ENCODE measurements around the gene ASAH2. TPM values are rescaled to one million over a fixed set of nuclear protein-coding genes. Genes with fewer than 3 reads are reported as not detected.
A peak's percentile ranks its signal among the peaks of the same experiment; 100 is the strongest.
"Not testable (repeated sequence)": the region's sequence is repeated elsewhere in the genome, so short reads cannot be mapped to it uniquely, and the experiment has no call there.

The ASAH2 gene
- total and polyA plus RNA-seq, 5 donors from 2014 or later = 0.85 to 6.0 (median 2.1) TPM

DNA sequence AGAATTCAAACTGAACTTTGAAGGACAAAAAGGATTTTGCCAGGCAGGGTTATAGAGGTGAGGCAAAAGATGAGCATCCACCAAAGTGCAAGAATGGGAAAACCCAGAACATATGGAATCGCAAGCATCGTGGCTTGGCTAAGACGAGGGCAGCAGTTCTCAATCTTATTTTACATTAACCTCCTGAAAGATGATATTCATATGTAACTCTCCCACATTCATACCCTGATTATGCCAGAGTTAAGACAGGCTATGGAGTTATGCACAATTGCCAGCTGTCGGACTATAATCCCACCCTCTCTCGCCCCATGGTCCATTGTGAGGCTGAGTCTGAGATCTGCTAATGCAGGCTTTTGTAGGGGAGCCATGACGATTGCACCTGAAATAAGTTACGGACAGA is 21.2 kb upstream of the ASAH2 start:
- ATAC-seq (ENCODE audit: low read depth in 2 of 2) (no peak), DNase-seq (no peak)
- Histone ChIP-seq H3K4me3 (ENCODE audit: low read depth, low read length) (no peak overlapping the region), H3K4me1 (ENCODE audit: control insufficient read depth, insufficient read depth, low read length, poor library complexity, severe bottlenecking) (no peaks in the 10 kb centered on the region), H3K9me3 (ENCODE audit: control insufficient read depth in 2 of 2, low read length in 2 of 2) (no peaks in the 10 kb centered on the region), H3K27me3 (ENCODE audit: control insufficient read depth, insufficient read depth, low read length) (peaks cover 9% of the 10 kb centered on the region), H3K27ac (ENCODE audit: insufficient read depth, low read length, poor library complexity, severe bottlenecking) (no peak overlapping the region), H3K36me3 (ENCODE audit: control insufficient read depth, insufficient read depth, low read length) (no peaks in the 10 kb centered on the region)
- Mint-ChIP-seq H3K36me3 (no peaks in the 10 kb centered on the region), H3K27me3 (peaks cover 33% of the 10 kb centered on the region), H3K4me1 (peaks cover 0 to 2% (median 0%) of the 10 kb centered on the region in 4 donors), H3K9me3 (peaks cover 0 to 3% (median 0%) of the 10 kb centered on the region in 7 donors), H3K27ac (no peak overlapping the region), H3K4me3 (no peak overlapping the region)

DNA sequence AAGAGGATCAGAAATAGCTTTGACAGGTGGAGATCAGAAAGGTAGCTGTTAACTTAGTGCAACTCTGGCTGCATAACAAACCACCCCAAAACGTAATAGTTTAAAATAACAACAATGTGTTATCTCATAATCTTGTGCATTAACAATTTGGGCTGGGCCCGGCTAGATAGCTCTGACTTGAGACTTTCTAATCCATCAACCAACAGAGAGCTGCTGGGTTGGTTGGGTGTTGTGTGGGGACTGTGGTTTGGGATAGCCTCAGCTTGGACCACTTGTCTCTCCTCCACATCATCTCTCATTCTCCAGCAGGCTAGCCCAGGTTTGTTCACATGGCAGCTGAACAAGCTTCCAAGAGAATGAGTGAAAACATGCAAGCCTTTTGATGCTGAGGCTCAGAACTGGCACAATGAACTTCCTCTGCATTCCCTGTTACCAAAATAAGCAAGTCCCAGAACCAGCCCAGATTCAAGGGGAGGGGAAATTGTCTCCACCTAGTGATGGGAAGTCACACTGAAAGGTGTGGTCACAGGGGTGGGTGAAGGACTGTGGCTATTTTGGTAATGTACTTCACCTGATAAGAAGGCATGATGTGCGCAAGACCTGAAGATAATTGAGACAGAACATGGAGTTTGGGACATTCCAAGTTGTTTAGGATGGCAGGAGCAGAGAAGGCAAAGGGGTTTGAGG is 20.4 kb upstream of the ASAH2 start:
- Mint-ChIP-seq H3K36me3 (no peaks in the 10 kb centered on the region), H3K27me3 (peaks cover 25% of the 10 kb centered on the region), H3K4me1 (peaks cover 0 to 2% (median 0%) of the 10 kb centered on the region in 4 donors), H3K4me3 (no peak overlapping the region), H3K9me3 (peaks cover 0 to 4% (median 0%) of the 10 kb centered on the region in 7 donors), H3K27ac (no peak overlapping the region)
- Histone ChIP-seq H3K9me3 (ENCODE audit: control insufficient read depth in 2 of 2, low read length in 2 of 2) (no peaks in the 10 kb centered on the region), H3K27ac (ENCODE audit: insufficient read depth, low read length, poor library complexity, severe bottlenecking) (no peak overlapping the region), H3K4me3 (ENCODE audit: low read depth, low read length) (no peak overlapping the region), H3K36me3 (ENCODE audit: control insufficient read depth, insufficient read depth, low read length) (no peaks in the 10 kb centered on the region), H3K27me3 (ENCODE audit: control insufficient read depth, insufficient read depth, low read length) (peaks cover 8% of the 10 kb centered on the region), H3K4me1 (ENCODE audit: control insufficient read depth, insufficient read depth, low read length, poor library complexity, severe bottlenecking) (no peaks in the 10 kb centered on the region)
- ATAC-seq (ENCODE audit: low read depth in 2 of 2) = no peak
- DNase-seq = no peak

DNA sequence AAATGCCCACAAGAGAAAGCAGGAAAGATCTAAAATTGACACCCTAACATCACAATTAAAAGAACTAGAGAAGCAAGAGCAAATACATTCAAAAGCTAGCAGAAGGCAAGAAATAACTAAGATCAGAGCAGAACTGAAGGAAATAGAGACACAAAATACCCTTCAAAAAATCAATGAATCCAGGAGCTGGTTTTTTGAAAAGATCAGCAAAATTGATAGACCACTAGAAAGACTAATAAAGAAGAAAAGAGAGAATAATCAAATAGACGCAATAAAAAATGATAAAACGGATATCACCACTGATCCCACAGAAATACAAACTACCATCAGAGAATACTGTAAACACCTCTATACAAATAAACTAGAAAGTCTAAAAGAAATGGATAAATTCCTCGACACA is 16.6 kb upstream of the ASAH2 start:
- not testable (repeated sequence) for H3K36me3 Mint-ChIP-seq; ATAC-seq (ENCODE audit: low read depth in 2 of 2); H3K4me1 ChIP-seq (ENCODE audit: control insufficient read depth, insufficient read depth, low read length, poor library complexity, severe bottlenecking); H3K4me3 ChIP-seq (ENCODE audit: low read depth, low read length); H3K9me3 ChIP-seq (ENCODE audit: control insufficient read depth in 2 of 2, low read length in 2 of 2); H3K9me3 Mint-ChIP-seq; H3K4me1 Mint-ChIP-seq; DNase-seq; H3K27ac Mint-ChIP-seq; H3K36me3 ChIP-seq (ENCODE audit: control insufficient read depth, insufficient read depth, low read length); H3K27me3 ChIP-seq (ENCODE audit: control insufficient read depth, insufficient read depth, low read length); H3K4me3 Mint-ChIP-seq; H3K27ac ChIP-seq (ENCODE audit: insufficient read depth, low read length, poor library complexity, severe bottlenecking)
- H3K27me3 Mint-ChIP-seq = peaks cover 19% of the 10 kb centered on the region

DNA sequence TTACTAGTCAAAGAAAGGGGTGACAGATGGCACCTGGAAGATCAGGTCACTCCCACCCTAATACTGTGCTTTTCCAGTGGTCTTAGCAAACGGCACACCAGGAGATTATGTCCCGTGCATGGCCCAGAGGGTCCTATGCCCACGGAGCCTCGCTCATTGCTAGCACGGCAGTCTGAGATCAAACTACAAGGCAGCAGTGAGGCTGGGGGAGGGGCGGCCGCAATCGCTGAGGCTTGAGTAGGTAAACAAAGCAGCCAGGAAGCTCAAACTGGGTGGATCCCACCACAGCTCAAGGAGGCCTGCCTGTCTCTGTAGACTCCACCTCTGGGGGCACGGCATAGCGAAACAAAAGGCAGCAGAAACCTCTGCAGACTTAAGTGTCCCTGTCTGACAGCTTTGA is 11.3 kb upstream of the ASAH2 start:
- not testable (repeated sequence) for H3K9me3 ChIP-seq (ENCODE audit: control insufficient read depth in 2 of 2, low read length in 2 of 2); H3K4me1 ChIP-seq (ENCODE audit: control insufficient read depth, insufficient read depth, low read length, poor library complexity, severe bottlenecking); H3K36me3 Mint-ChIP-seq; H3K27me3 ChIP-seq (ENCODE audit: control insufficient read depth, insufficient read depth, low read length); H3K27ac ChIP-seq (ENCODE audit: insufficient read depth, low read length, poor library complexity, severe bottlenecking); H3K4me3 ChIP-seq (ENCODE audit: low read depth, low read length); H3K27ac Mint-ChIP-seq; ATAC-seq (ENCODE audit: low read depth in 2 of 2); H3K36me3 ChIP-seq (ENCODE audit: control insufficient read depth, insufficient read depth, low read length); H3K9me3 Mint-ChIP-seq
- peak in 1 of 3 donors; percentile 22 for DNase-seq
- Mint-ChIP-seq H3K27me3 (peaks cover 39% of the 10 kb centered on the region), H3K4me1 (peaks cover 4 to 20% (median 12%) of the 10 kb centered on the region in 4 donors), H3K4me3 (peak overlapping the region in 2 of 4 donors; percentile 23 to 31)

DNA sequence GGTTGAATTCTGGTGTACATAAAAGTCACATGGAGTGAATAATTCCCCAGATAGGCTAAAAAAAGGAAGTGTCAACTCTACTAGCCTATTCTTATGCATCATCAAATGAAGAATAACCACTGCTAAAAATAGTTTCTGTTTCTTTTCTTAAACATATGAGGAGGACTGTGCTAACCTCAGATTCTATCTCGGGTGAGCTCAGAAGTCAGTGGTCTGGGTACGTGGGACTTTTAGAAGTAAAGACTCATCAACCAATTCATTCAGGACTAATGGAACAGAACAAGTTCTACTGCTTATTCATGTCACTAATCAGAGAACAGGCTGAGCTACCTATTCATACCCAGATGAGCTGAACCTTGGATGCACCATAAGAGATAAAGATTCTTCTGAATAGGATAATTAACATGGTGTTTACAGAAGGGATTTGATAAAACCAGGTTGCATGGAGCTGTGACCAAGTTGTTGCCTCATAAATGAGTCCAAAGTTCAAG is 9.5 kb upstream of the ASAH2 start:
- peak overlapping the region in 1 of 4 donors; percentile 15 for H3K4me3 Mint-ChIP-seq
- Histone ChIP-seq H3K27ac (ENCODE audit: insufficient read depth, low read length, poor library complexity, severe bottlenecking) (no peak overlapping the region), H3K27me3 (ENCODE audit: control insufficient read depth, insufficient read depth, low read length) (peaks cover 9% of the 10 kb centered on the region), H3K9me3 (ENCODE audit: control insufficient read depth in 2 of 2, low read length in 2 of 2) (no peaks in the 10 kb centered on the region), H3K4me1 (ENCODE audit: control insufficient read depth, insufficient read depth, low read length, poor library complexity, severe bottlenecking) (peaks cover 3% of the 10 kb centered on the region), H3K4me3 (ENCODE audit: low read depth, low read length) (peak overlapping the region; percentile 14), H3K36me3 (ENCODE audit: control insufficient read depth, insufficient read depth, low read length) (no peaks in the 10 kb centered on the region)
- H3K27me3 Mint-ChIP-seq = peaks cover 53% of the 10 kb centered on the region
- peaks cover 4 to 20% (median 12%) of the 10 kb centered on the region in 4 donors for H3K4me1 Mint-ChIP-seq
- H3K9me3 Mint-ChIP-seq = peaks cover 0 to 6% (median 1%) of the 10 kb centered on the region in 7 donors
- ATAC-seq (ENCODE audit: low read depth in 2 of 2) (peak; percentile 83 to 84), DNase-seq (peak in 2 of 3 donors; percentile 17 to 45)
- no peaks in the 10 kb centered on the region for H3K36me3 Mint-ChIP-seq
- no peak overlapping the region for H3K27ac Mint-ChIP-seq

DNA sequence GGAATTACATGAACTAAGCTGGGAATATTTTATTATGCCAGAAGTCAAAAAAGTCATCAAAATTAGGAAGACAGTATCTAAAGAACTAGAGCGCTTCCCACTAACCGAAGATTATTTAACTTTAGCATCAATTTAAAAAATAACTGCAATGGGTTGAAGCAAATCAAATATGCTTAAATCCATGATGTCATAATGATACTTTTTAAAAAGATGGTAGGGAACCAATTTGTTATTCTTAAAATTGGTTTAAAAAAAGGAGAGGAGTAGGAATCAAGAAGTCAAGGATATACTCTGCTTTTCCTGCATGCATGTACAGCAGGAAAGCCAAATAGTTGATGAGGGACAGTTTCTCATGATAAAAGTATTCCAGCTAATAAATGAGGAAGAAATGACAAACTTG is 3.2 kb upstream of the ASAH2 start:
- no peaks in the 10 kb centered on the region for H3K36me3 ChIP-seq (ENCODE audit: control insufficient read depth, insufficient read depth, low read length)
- Mint-ChIP-seq H3K27me3 (peaks cover 50% of the 10 kb centered on the region), H3K36me3 (no peaks in the 10 kb centered on the region)

DNA sequence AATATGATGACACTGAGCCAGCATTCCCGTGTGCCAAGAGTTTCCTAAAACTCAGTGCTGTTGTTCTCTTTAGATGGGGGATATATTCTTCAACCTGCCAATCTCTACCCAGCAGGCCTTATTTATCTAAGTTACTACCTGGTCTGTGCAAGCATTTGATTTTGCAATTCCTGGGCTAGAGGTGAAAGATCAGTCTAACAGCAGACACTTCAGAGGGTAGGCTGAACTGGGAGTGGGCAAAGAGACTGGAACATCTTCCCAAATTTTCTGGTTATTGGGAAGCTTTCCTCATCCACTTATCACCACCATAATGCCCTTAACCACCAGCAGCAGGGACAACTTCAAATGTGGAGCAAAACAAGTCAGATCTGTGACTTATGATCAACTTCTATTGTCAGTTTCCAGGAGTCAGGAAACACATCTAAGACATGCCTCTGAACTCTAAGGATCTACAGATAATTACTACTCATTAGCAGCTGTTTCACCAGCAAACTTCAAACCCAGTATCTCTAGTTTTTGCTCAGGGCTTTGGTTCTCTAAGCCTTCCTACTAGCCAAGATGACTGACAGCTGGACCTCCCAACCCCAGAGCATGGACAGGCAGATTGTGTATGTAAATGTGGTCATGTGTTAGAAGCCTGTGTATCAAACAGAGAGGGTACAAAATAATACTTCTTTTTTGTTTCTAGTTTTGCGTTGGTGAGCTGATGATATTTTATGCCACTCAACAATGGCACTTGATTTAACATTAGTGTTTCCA is 1.0 kb downstream of the ASAH2 start:
- no peak for ATAC-seq (ENCODE audit: low read depth in 2 of 2)
- H3K36me3 Mint-ChIP-seq = no peaks in the 10 kb centered on the region
- no peaks in the 10 kb centered on the region for H3K4me1 Mint-ChIP-seq
- Histone ChIP-seq H3K4me3 (ENCODE audit: low read depth, low read length) (no peak overlapping the region), H3K27ac (ENCODE audit: insufficient read depth, low read length, poor library complexity, severe bottlenecking) (no peak overlapping the region), H3K4me1 (ENCODE audit: control insufficient read depth, insufficient read depth, low read length, poor library complexity, severe bottlenecking) (no peaks in the 10 kb centered on the region), H3K27me3 (ENCODE audit: control insufficient read depth, insufficient read depth, low read length) (peaks cover 31% of the 10 kb centered on the region), H3K36me3 (ENCODE audit: control insufficient read depth, insufficient read depth, low read length) (no peaks in the 10 kb centered on the region), H3K9me3 (ENCODE audit: control insufficient read depth in 2 of 2, low read length in 2 of 2) (no peaks in the 10 kb centered on the region)
- H3K4me3 Mint-ChIP-seq = no peak overlapping the region
- DNase-seq = no peak
- no peaks in the 10 kb centered on the region for H3K9me3 Mint-ChIP-seq
- no peak overlapping the region for H3K27ac Mint-ChIP-seq
- peaks cover 53% of the 10 kb centered on the region for H3K27me3 Mint-ChIP-seq

More for the DNA sequence above, 3.2 kb upstream of the ASAH2 start:
- ATAC-seq (ENCODE audit: low read depth in 2 of 2) (no peak), DNase-seq (no peak)
- no peaks in the 10 kb centered on the region for H3K4me1 ChIP-seq (ENCODE audit: control insufficient read depth, insufficient read depth, low read length, poor library complexity, severe bottlenecking)
- Mint-ChIP-seq H3K9me3 (no peaks in the 10 kb centered on the region), H3K27ac (no peak overlapping the region), H3K4me1 (no peaks in the 10 kb centered on the region), H3K4me3 (no peak overlapping the region)
- peaks cover 30% of the 10 kb centered on the region for H3K27me3 ChIP-seq (ENCODE audit: control insufficient read depth, insufficient read depth, low read length)
- H3K4me3 ChIP-seq (ENCODE audit: low read depth, low read length) = no peak overlapping the region
- H3K9me3 ChIP-seq (ENCODE audit: control insufficient read depth in 2 of 2, low read length in 2 of 2) = no peaks in the 10 kb centered on the region
- no peak overlapping the region for H3K27ac ChIP-seq (ENCODE audit: insufficient read depth, low read length, poor library complexity, severe bottlenecking)

Data from CD4-positive, CD25-positive, alpha-beta regulatory T cell (primary cell).